Measurements from ENCODE around the gene OLA1. TPM values are rescaled to one million over a fixed set of nuclear protein-coding genes. Genes with fewer than 3 reads are reported as not detected.

Gene OLA1
- total RNA-seq, 1 donor from 2014 or later, result 65.7 TPM

DNA sequence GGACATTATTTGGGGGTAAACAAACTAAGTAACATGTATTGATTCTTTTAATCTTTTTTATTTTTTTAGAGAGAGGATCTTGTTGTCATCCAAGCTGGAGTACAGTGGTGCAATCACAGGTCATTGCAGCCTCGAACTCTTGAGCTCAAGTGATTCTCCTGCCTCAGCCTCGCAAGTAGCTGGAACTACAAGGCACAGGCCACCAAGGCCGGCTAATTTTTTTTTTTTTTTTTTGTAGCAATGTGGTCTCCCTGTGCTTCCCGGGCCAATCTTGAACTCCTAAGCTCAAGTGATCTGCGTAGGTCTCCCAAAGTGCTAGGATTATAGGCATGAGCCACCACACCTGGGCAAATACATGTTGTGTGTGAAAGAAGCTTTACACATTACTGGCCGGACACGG, 29.6 kb downstream of the OLA1 start:
- Histone ChIP-seq H3K27me3 (ENCODE audit: low read depth) (no peaks in the 10 kb centered on the region), H3K36me3 (no peaks in the 10 kb centered on the region), H3K9me3 (replicated peaks) (no peaks in the 10 kb centered on the region), H3K4me1 (peaks cover 7% of the 10 kb centered on the region), H3K4me3 (no peak overlapping the region), H3K27ac (replicated peaks) (no peak overlapping the region)
- TF ChIP-seq, protein P1, sequence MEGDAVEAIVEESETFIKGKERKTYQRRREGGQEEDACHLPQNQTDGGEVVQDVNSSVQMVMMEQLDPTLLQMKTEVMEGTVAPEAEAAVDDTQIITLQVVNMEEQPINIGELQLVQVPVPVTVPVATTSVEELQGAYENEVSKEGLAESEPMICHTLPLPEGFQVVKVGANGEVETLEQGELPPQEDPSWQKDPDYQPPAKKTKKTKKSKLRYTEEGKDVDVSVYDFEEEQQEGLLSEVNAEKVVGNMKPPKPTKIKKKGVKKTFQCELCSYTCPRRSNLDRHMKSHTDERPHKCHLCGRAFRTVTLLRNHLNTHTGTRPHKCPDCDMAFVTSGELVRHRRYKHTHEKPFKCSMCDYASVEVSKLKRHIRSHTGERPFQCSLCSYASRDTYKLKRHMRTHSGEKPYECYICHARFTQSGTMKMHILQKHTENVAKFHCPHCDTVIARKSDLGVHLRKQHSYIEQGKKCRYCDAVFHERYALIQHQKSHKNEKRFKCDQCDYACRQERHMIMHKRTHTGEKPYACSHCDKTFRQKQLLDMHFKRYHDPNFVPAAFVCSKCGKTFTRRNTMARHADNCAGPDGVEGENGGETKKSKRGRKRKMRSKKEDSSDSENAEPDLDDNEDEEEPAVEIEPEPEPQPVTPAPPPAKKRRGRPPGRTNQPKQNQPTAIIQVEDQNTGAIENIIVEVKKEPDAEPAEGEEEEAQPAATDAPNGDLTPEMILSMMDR (IDR thresholded peaks at IDR 0.05; ENCODE audit: borderline replicate concordance), result no peak
- intact Hi-C loops (cut with micrococcal nuclease), result no loop called here
- no peak for DNase-seq

DNA sequence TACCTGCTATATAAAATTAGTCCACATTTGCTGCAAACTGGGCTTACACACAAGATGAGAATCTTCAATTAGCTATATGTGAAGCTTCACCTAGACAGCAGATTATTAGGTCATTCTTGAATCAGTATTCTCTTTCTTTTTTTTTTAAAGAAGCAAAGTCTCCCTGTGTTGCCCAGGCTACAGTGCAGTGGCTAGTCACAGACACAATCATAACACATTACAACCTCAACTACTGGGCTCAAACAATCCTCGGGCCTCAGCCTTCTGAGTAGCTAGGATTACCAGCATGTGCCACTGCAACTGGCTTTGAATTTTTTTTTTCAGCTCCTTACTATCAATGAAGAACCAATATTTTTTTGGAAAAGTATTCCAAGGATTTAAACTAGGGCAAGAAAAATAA, 30.5 kb downstream of the OLA1 start:
- Histone ChIP-seq H3K4me1 (peaks cover 3% of the 10 kb centered on the region), H3K9me3 (replicated peaks) (no peaks in the 10 kb centered on the region), H3K27me3 (ENCODE audit: low read depth) (no peaks in the 10 kb centered on the region), H3K27ac (replicated peaks) (no peak overlapping the region), H3K4me3 (no peak overlapping the region), H3K36me3 (no peaks in the 10 kb centered on the region)
- no peak for DNase-seq
- intact Hi-C loops (cut with micrococcal nuclease), result no loop called here
- TF ChIP-seq, protein P1 (IDR thresholded peaks at IDR 0.05; ENCODE audit: borderline replicate concordance), result no peak

DNA sequence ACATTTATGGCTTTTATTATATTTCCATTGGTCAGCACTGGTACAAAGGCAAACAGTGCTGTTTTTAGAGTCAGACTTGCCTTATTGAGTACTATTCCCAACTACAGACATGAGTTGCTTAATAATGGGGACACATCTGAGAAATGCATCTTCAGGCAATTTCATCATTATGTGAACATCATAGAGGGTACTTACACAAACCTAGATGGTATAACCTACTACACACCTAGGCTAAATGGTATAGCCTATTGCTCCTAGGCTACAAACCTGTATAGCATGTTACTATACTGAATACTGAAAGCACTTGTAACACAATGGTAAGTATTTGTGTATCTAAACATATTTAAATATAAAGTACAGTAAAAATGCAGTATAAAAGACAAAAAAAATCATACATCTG, 36.4 kb downstream of the OLA1 start:
- DNase-seq, result no peak
- no peaks in the 10 kb centered on the region for H3K36me3 ChIP-seq
- H3K27me3 ChIP-seq (ENCODE audit: low read depth), result no peaks in the 10 kb centered on the region
- TF ChIP-seq, protein P1 (IDR thresholded peaks at IDR 0.05; ENCODE audit: borderline replicate concordance), result no peak
- H3K9me3 ChIP-seq (replicated peaks), result no peaks in the 10 kb centered on the region
- intact Hi-C loops (cut with micrococcal nuclease), result no loop called here
- peaks cover 3% of the 10 kb centered on the region for H3K4me1 ChIP-seq
- no peak overlapping the region for H3K27ac ChIP-seq (replicated peaks)
- no peak overlapping the region for H3K4me3 ChIP-seq

DNA sequence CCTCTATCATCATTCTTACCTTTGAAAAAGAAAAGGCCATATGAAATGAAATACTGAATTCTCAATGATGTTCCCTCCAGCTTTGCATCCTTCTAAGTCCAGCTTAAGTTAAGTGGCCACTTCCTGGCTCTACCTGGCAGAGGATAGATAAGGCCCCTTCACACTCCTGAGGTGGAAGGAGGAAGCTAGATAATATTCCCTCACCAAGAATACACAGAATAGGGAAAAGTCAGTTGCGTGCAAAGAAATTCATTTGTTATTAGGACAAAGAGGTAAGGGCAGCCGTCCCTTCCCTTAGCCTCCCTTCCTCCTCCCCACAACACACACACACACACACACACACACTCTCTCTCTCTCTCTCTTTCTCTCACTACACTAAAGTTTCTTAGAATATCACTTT, 37.5 kb downstream of the OLA1 start:
- peaks cover 3% of the 10 kb centered on the region for H3K4me1 ChIP-seq
- no peak for DNase-seq
- intact Hi-C loops (cut with micrococcal nuclease), result no loop called here
- H3K36me3 ChIP-seq, result no peaks in the 10 kb centered on the region
- no peak overlapping the region for H3K4me3 ChIP-seq
- TF ChIP-seq, protein P1 (IDR thresholded peaks at IDR 0.05; ENCODE audit: borderline replicate concordance), result no peak
- no peaks in the 10 kb centered on the region for H3K27me3 ChIP-seq (ENCODE audit: low read depth)
- no peaks in the 10 kb centered on the region for H3K9me3 ChIP-seq (replicated peaks)
- H3K27ac ChIP-seq (replicated peaks), result no peak overlapping the region

DNA sequence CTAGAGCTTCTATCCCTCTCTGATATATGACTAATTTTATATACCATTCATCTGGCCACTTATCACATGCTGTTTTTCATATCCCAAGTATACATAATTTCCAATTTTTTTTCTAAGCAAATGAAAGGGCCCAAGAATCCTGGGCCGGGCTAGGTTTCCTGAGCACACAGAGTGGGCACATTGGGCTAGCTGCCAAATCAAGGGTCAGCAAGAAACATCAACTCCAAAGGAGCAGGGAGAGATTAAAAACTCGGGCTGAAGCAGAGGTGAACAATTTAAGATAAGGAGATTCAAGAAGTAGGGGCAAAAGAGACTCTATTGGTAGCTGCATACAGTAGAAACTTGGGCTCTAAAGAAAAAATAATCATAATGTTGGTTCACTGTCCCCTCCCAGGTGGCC, 39.0 kb downstream of the OLA1 start:
- Histone ChIP-seq H3K4me1 (no peaks in the 10 kb centered on the region), H3K36me3 (no peaks in the 10 kb centered on the region), H3K27ac (replicated peaks) (no peak overlapping the region), H3K9me3 (replicated peaks) (no peaks in the 10 kb centered on the region), H3K27me3 (ENCODE audit: low read depth) (no peaks in the 10 kb centered on the region), H3K4me3 (no peak overlapping the region)
- TF ChIP-seq, protein P1 (IDR thresholded peaks at IDR 0.05; ENCODE audit: borderline replicate concordance), result no peak
- no peak for DNase-seq
- intact Hi-C loops (cut with micrococcal nuclease), result no loop called here

DNA sequence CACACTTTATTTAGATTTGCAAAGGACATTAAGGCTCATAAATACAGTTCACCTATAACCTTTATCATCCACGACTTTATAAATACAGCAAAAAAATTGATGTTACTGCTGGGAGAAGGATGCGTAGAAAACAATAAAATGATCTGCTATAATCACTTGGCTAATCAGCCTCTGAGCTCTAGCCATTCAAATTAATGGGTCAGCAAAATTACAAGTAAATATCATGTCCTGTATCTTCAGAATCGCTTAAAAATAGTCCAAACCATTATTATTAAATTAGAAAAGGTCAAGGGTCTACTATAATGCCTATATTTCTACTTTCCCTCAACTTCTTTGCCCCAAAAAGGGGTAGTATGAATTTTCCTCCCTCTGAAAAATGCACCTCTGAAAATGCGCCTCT, 40.3 kb downstream of the OLA1 start:
- Histone ChIP-seq H3K36me3 (no peaks in the 10 kb centered on the region), H3K4me1 (no peaks in the 10 kb centered on the region), H3K9me3 (replicated peaks) (no peaks in the 10 kb centered on the region), H3K27ac (replicated peaks) (no peak overlapping the region), H3K4me3 (no peak overlapping the region), H3K27me3 (ENCODE audit: low read depth) (no peaks in the 10 kb centered on the region)
- intact Hi-C loops (cut with micrococcal nuclease), result no loop called here
- TF ChIP-seq, protein P1 (IDR thresholded peaks at IDR 0.05; ENCODE audit: borderline replicate concordance), result no peak
- DNase-seq, result no peak
